ENCODE measurements around the gene TMEM121. TPM values are rescaled to one million over a fixed set of nuclear protein-coding genes. Genes with fewer than 3 reads are reported as not detected.

TMEM121 gene
- total RNA-seq, 1 donor = 1.8 TPM

- H3K4me3 ChIP-seq (ENCODE audit: insufficient read depth, low read length) = no peak overlapping the region
- DNase-seq (ENCODE audit: insufficient read length, low spot score, missing footprints) = no peak
Observed at GRCh38 chr14:105487986-105488777, 38.2 kb upstream of the TMEM121 start.

GRCh38 chr14:105488781-105489541 is 37.4 kb upstream of the TMEM121 start:
- H3K27me3 ChIP-seq (ENCODE audit: insufficient read depth, low read length) = peaks cover 22% of the 10 kb centered on the region
- no peak for TF ChIP-seq CTCF (IDR thresholded peaks at IDR 0.05; ENCODE audit: extremely low read depth, low read depth, low read length)
- peaks cover 3% of the 10 kb centered on the region for H3K4me1 ChIP-seq (ENCODE audit: insufficient read depth, low read length)
- no peaks in the 10 kb centered on the region for H3K36me3 ChIP-seq (ENCODE audit: insufficient read depth, low read length)
- no peaks in the 10 kb centered on the region for H3K9me3 ChIP-seq (ENCODE audit: low read depth, low read length)
- no peak overlapping the region for H3K27ac ChIP-seq (ENCODE audit: low read depth, low read length)
- H2AFZ ChIP-seq (ENCODE audit: low read length) = no peak overlapping the region
- no peak overlapping the region for H3K4me2 ChIP-seq (ENCODE audit: insufficient read depth, low read length)
- H4K20me1 ChIP-seq (ENCODE audit: insufficient read depth, low read length) = peaks cover 2% of the 10 kb centered on the region
- H3K4me3 ChIP-seq (ENCODE audit: insufficient read depth, low read length) = no peak overlapping the region
- DNase-seq (ENCODE audit: insufficient read length, low spot score, missing footprints) = no peak
- H3K79me2 ChIP-seq (ENCODE audit: insufficient read depth, low read length) = no peaks in the 10 kb centered on the region

More at GRCh38 chr14:105487986-105488777, 38.2 kb upstream of the TMEM121 start:
- no peak overlapping the region for H3K4me2 ChIP-seq (ENCODE audit: insufficient read depth, low read length)
- TF ChIP-seq CTCF (IDR thresholded peaks at IDR 0.05; ENCODE audit: extremely low read depth, low read depth, low read length) = no peak
- no peaks in the 10 kb centered on the region for H3K9me3 ChIP-seq (ENCODE audit: low read depth, low read length)
- no peak overlapping the region for H2AFZ ChIP-seq (ENCODE audit: low read length)
- H3K27me3 ChIP-seq (ENCODE audit: insufficient read depth, low read length) = peaks cover 22% of the 10 kb centered on the region
- H4K20me1 ChIP-seq (ENCODE audit: insufficient read depth, low read length) = peaks cover 2% of the 10 kb centered on the region
- H3K36me3 ChIP-seq (ENCODE audit: insufficient read depth, low read length) = no peaks in the 10 kb centered on the region
- no peaks in the 10 kb centered on the region for H3K79me2 ChIP-seq (ENCODE audit: insufficient read depth, low read length)
- H3K27ac ChIP-seq (ENCODE audit: low read depth, low read length) = no peak overlapping the region
- peaks cover 3% of the 10 kb centered on the region for H3K4me1 ChIP-seq (ENCODE audit: insufficient read depth, low read length)

- Histone ChIP-seq H3K4me2 (ENCODE audit: insufficient read depth, low read length) (peak overlapping the region; percentile 88), H3K4me3 (ENCODE audit: insufficient read depth, low read length) (peak overlapping the region; percentile 73), H3K27me3 (ENCODE audit: insufficient read depth, low read length) (peaks cover 22% of the 10 kb centered on the region), H4K20me1 (ENCODE audit: insufficient read depth, low read length) (peaks cover 2% of the 10 kb centered on the region), H3K9me3 (ENCODE audit: low read depth, low read length) (no peaks in the 10 kb centered on the region), H3K36me3 (ENCODE audit: insufficient read depth, low read length) (no peaks in the 10 kb centered on the region), H3K79me2 (ENCODE audit: insufficient read depth, low read length) (no peaks in the 10 kb centered on the region), H2AFZ (ENCODE audit: low read length) (peak overlapping the region; percentile 80), H3K27ac (ENCODE audit: low read depth, low read length) (peak overlapping the region; percentile 65), H3K4me1 (ENCODE audit: insufficient read depth, low read length) (peaks cover 3% of the 10 kb centered on the region)
- TF ChIP-seq CTCF (IDR thresholded peaks at IDR 0.05; ENCODE audit: extremely low read depth, low read depth, low read length) = peak; percentile 57
- DNase-seq (ENCODE audit: insufficient read length, low spot score, missing footprints) = peak; percentile 97
Observed at GRCh38 chr14:105489542-105490266, 36.7 kb upstream of the TMEM121 start.
